Measurements from ENCODE around the gene SUSD1. TPM values are rescaled to one million over a fixed set of nuclear protein-coding genes. Genes with fewer than 3 reads are reported as not detected.

The SUSD1 gene
- total and polyA plus RNA-seq, 9 of the 15 experiments (the other 6 are each of a cell fraction or from before 2014, with no cell fraction given): 10.9 to 44.4 (median 36.1) TPM

- TF ChIP-seq CHAMP1 (IDR thresholded peaks at IDR 0.05) (no peak), ZSCAN32 (CRISPR knock-in tag; IDR thresholded peaks at IDR 0.05) (no peak), SMARCC2 (IDR thresholded peaks at IDR 0.05; ENCODE audit: low read depth) (no peak), FOXP1 (CRISPR knock-in tag; IDR thresholded peaks at IDR 0.05) (no peak), ZNF197 (CRISPR knock-in tag; IDR thresholded peaks at IDR 0.05; ENCODE audit: low read depth) (no peak), FOXA3 (CRISPR knock-in tag; conservative IDR thresholded peaks at IDR 0.05 in 1 of 2, IDR thresholded peaks at IDR 0.05 in 1 of 2) (no peak), FOXO4 (CRISPR knock-in tag; IDR thresholded peaks at IDR 0.05) (no peak), MTA3 (IDR thresholded peaks at IDR 0.05; ENCODE audit: borderline replicate concordance) (no peak)
Observed at GRCh38 chr9:112103405-112103804, 71.7 kb downstream of the SUSD1 start (continued).

All from K562 (cell line).